ENCODE data around the gene APC2.
"Not testable (repeated sequence)": the region's sequence is repeated elsewhere in the genome, so short reads cannot be mapped to it uniquely, and the experiment has no call there.

Gene APC2

GRCh38 chr19:1429750-1430149 is 20.2 kb upstream of the APC2 start:
- DNase-seq: no peak

DNA sequence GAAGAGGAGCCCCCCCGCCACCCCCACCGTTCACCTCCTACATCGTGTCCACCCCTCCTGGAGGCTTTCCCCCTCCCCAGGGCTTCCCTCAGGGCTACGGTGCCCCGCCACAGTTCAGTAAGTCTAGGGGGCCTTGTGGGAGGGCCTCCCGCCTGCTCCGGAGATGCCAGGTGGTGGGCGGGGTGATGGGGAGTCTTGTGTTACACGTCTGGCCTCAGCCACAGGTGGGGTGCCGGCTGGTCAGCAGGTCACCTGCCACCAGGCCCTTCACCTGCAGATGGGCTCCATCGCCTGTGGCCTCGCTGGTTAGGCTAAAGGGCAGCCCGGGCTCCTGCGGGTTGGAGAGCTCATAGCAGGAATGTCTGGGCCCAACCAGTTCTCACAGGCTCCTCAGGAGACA is 19.7 kb upstream of the APC2 start:
- no peak for DNase-seq

- no peak for DNase-seq
Observed at GRCh38 chr19:1431759-1432506, 18.0 kb upstream of the APC2 start.

DNA sequence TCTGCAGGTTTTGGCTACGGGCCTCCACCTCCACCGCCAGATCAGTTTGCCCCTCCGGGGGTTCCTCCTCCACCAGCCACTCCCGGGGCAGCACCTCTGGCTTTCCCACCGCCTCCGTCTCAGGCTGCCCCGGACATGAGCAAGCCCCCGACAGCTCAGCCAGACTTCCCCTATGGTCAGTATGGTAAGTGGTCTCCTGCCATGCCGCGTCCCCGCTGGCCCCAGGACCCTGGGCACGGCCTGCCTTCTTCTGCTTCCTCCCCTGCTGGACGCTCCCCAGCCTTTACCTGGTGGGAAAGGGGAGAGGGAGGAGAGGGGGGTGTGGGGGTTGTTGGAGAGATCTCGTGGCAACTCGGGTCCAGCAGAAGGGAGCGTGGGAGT is 17.4 kb upstream of the APC2 start:
- DNase-seq: no peak

DNA sequence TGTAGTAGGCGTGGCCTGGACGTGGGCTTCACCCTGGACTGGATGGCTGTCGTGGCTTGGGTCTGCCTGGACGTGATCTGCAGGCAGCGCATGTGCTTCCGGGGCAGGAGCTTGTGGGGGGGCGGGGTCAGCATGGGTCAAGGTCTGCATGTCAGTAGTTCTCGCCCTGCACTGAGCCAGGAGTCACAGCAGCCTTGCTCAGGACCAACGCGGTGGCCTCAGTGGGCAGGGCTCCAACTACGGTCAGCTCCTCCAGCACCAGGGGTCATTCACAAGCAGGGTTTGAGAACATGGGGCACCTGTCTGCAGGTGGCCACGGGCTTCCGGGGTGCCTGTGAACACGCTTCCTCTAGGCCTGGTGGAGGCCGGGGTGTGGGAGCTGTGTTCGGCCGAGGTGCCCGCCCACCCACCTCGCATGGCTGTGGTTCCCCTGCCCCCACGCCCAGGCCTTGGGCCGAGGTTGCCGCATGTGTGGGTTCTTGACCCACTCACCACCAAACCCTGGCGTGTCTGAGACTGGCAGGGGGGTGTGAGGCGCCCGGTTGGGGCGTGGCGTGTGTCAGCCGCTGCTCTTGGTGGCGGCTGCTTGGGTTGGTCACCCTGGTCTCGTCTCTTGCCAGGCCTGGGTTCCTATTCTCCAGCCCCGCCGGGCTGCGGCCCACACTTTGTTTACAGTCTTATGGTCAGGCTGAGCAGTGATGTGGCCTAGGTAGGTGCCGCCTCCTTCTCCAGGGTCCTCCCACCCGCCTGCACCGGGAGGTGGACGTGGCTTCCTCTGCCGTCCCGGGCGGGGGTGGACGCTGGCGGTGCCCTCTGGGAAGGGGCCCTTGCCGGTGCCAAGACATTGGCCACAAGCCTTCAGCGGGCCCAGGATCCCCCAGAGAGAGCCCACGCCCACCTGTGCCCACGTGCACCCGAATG is 16.5 kb upstream of the APC2 start:
- DNase-seq: no peak

DNA sequence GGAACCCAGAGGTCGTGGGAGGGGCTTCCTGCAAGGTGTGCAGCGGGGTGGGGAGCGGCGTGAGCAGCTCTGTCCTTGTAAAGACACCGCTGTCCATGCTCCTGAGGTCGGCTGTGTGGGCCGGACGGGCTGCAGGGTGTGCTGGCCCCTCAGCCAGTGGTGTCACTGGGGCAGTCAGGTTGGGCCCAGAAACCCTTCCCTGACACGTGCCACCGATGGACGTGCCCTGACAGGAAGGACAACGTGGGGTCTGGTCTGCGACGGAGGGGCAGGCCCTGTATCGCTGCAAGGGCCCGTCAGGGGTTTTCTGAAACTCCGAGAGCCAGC is 15.9 kb upstream of the APC2 start:
- no peak for DNase-seq

GRCh38 chr19:1434577-1435060 is 15.3 kb upstream of the APC2 start:
- no peak for DNase-seq

- DNase-seq: no peak
Observed at GRCh38 chr19:1435378-1435989, 14.4 kb upstream of the APC2 start.

DNA sequence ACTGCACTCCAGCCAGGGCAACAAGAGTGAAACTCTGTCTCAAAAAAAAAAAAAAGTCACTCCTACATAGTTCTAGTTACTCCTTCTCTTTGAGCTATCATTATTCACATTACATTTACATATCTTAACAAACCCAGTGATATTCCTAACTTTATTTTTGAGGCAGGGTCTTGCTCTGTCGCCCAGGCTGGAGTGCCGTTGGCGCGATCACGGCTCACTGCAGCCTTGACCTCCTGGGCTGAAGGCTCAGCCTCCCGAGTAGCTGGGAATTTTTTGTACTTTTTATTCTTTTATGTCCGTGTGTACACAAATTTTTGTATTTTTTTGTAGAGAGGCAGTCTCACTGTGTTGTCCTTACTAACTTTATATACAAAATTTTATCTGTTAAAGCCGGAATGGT is 12.3 kb upstream of the APC2 start:
- DNase-seq: no peak

- peak; percentile 92 to 98 for DNase-seq
Observed at GRCh38 chr19:1438035-1438932, 11.6 kb upstream of the APC2 start, which contains the start of gene RPS15. Gene RPS15 (plus strand): TSS chr19:1438396. CDS start chr19:1438426, 30 bp downstream.

GRCh38 chr19:1438933-1439354 is 11.0 kb upstream of the APC2 start:
- no peak for DNase-seq

- DNase-seq: not testable (repeated sequence)
Observed at GRCh38 chr19:1439525-1440417, 10.2 kb upstream of the APC2 start.

DNA sequence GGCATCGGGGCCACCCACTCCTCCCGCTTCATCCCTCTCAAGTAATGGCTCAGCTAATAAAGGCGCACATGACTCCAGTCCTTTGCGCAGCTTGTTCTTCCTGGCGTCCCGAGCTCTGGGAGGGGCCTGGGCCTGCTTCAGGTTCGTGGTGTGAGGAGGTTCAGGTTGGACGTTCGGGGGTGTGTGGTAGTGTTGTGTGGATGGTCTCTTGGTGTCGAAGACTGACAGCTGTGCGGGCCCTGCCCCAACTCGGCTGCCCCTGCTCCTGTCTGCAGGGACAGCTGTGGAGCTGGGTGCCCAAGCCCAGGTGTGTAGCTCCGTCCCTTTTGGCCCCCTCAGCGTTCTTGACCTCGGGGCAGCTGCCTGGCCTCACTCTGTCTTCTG is 9.5 kb upstream of the APC2 start:
- no peak for DNase-seq

- no peak for DNase-seq
Observed at GRCh38 chr19:1441022-1441426, 8.9 kb upstream of the APC2 start.

GRCh38 chr19:1441677-1442438 is 8.1 kb upstream of the APC2 start:
- DNase-seq: no peak

DNA sequence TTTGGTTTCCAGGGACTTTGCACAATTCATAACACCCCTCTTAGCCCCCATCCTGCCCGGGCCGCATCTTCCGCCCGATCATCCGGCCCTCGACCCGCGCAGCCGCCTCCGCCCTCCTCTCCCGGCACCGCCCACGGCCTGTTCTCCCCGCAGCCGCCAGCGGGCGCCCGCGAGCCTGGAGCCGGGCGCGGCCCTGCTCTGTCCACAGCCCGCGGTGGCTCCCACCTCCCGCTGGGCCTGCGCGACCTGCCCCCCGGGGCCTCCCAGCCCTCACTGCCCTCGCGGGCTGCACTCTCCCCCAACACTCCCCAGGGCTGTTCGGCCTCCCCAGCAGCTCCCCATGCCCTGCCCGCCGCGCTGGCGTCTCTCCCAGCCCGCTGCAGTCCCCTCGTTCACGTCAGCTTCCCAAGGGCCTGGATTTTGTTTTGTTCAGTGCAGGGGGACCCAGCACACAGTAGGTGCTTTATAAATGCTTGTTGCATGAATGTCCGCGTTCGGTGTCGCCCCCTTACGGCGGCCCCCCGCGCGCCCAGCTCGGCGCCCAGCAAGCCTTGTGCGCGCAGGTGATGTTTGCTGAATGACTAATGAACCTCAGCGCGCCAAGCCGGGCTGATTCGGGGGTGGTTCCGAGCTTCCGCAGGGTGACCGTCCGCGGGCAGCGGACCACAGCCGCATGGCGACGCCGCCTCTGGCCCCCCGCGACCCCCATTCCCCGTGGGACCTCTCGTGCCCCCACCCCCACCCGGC is 4.6 kb upstream of the APC2 start:
- peak; percentile 71 to 83 for DNase-seq

GRCh38 chr19:1445932-1446712 is 3.8 kb upstream of the APC2 start:
- DNase-seq: peak; percentile 26 to 84

GRCh38 chr19:1446713-1447481 is 3.0 kb upstream of the APC2 start:
- DNase-seq: peak in 1 of 2 experiments; percentile 38

Measured in NCI-H446 (cell line).